IMR-90 (cell line): Measurements from ENCODE around the gene RARRES2. TPM values are rescaled to one million over a fixed set of nuclear protein-coding genes. Genes with fewer than 3 reads are reported as not detected.

Experiments
- ATAC-seq: fragments of 200-7000 bp; cut with Tn5 transposase; 2 replicates; pipeline ENCODE4 v1.9.1; 2020; ENCODE audit warnings: low read depth, mild to moderate bottlenecking, moderate library complexity
- BruUV-seq: library from RNA; stranded (reverse); fragments of 400-500 nt; replicated peaks from 2 replicates; lab custom pipeline; 2021; lab: Mats Ljungman, UMichigan
- CTCF ChIA-PET: fragments of 300-600 bp; formaldehyde crosslinking; extraction: SDS; loops from one replicate; lab custom pipeline; 2021; ENCODE audit warnings: antibody characterized with exemption; lab: Yijun Ruan, JAX
- POLR2A ChIA-PET: fragments of 300-600 bp; sonication (Branson Sonifier 250); formaldehyde crosslinking; loops from one replicate; lab custom pipeline; 2022; ENCODE audit warnings: antibody characterized with exemption; ENCODE audit not compliant: unreplicated experiment; lab: Charles Lee
- DNase-seq: peaks from one replicate; pipeline ENCODE4 v3.0.0; 2013
- H2AFZ ChIP-seq: replicated peaks from 2 replicates; pipeline ENCODE3; 2013; ENCODE audit warnings: low read length, mild to moderate bottlenecking; ENCODE audit not compliant: poor library complexity
- H2AK5ac ChIP-seq: 2 replicates; pipeline ENCODE4 v1.6.1; 2013; ENCODE audit warnings: low read depth, low read length, inconsistent platforms
- H2AK9ac ChIP-seq: replicated peaks from 2 replicates; pipeline ENCODE3; 2013; ENCODE audit warnings: mild to moderate bottlenecking, low read depth, low read length, moderate library complexity; ENCODE audit not compliant: poor library complexity
- H2BK120ac ChIP-seq: 2 replicates; pipeline ENCODE4 v1.6.1; 2013; ENCODE audit warnings: low read depth, low read length, inconsistent platforms
- H2BK15ac ChIP-seq: 3 replicates; pipeline ENCODE4 v1.6.1; 2013; ENCODE audit warnings: low read depth, low read length, inconsistent platforms
- H2BK20ac ChIP-seq: 2 replicates; pipeline ENCODE4 v1.6.1; 2013; ENCODE audit warnings: low read depth, mild to moderate bottlenecking, inconsistent platforms, low read length, moderate library complexity
- H2BK5ac ChIP-seq: 2 replicates; pipeline ENCODE4 v1.6.1; 2013; ENCODE audit warnings: mild to moderate bottlenecking, low read depth, low read length, inconsistent platforms; ENCODE audit not compliant: poor library complexity, severe bottlenecking
- H3K14ac ChIP-seq: replicated peaks from 2 replicates; pipeline ENCODE4 v1.6.1; 2013; ENCODE audit warnings: low read depth, low read length, inconsistent platforms
- H3K18ac ChIP-seq: 2 replicates; pipeline ENCODE4 v1.6.1; 2013; ENCODE audit warnings: low read depth, low read length, control low read depth
- H3K23ac ChIP-seq: 2 replicates; pipeline ENCODE4 v1.6.1; 2013; ENCODE audit warnings: low read depth, low read length, inconsistent platforms
- H3K27ac ChIP-seq: 2 replicates; pipeline ENCODE4 v1.5.1; 2013; ENCODE audit warnings: mild to moderate bottlenecking, control low read depth, low read length; ENCODE audit not compliant: insufficient read depth
- H3K27me3 ChIP-seq: 2 replicates; pipeline ENCODE4 v1.6.1; 2013; ENCODE audit warnings: low read length; ENCODE audit not compliant: control insufficient read depth, insufficient read depth
- H3K36me3 ChIP-seq: 2 replicates; pipeline ENCODE4 v1.6.1; 2013; ENCODE audit warnings: low read length, mixed read lengths; ENCODE audit not compliant: control insufficient read depth, insufficient read depth
- H3K4ac ChIP-seq: 2 replicates; pipeline ENCODE4 v1.6.1; 2013; ENCODE audit warnings: low read depth, low read length, inconsistent platforms
- H3K4me1 ChIP-seq: 2 replicates; pipeline ENCODE4 v1.6.1; 2013; ENCODE audit warnings: low read length, mixed read lengths; ENCODE audit not compliant: control insufficient read depth, insufficient read depth
- H3K4me2 ChIP-seq: 2 replicates; pipeline ENCODE4 v1.6.1; 2013; ENCODE audit warnings: low read depth, mild to moderate bottlenecking, control low read depth, low read length, moderate library complexity
- H3K4me3 ChIP-seq: 2 replicates; pipeline ENCODE4 v1.5.1; 2013; ENCODE audit warnings: low read depth, mild to moderate bottlenecking, control low read depth, low read length, moderate library complexity; ENCODE audit not compliant: insufficient read depth
- H3K56ac ChIP-seq: 2 replicates; pipeline ENCODE4 v1.6.1; 2013; ENCODE audit warnings: low read length, inconsistent platforms; ENCODE audit not compliant: insufficient read depth; ENCODE audit errors: extremely low read depth
- H3K79me1 ChIP-seq, 2 experiments: 2 replicates each; pipeline ENCODE4 v1.6.1; 2013; ENCODE audit warnings: low read length in 2 of 2, inconsistent platforms in 1 of 2, low read depth in 1 of 2
- H3K9ac ChIP-seq: 2 replicates; pipeline ENCODE4 v1.6.1; 2013; ENCODE audit warnings: low read depth, low read length, control low read depth
- H3K9me1 ChIP-seq: 2 replicates; pipeline ENCODE4 v1.6.1; 2013; ENCODE audit warnings: low read length, inconsistent platforms; ENCODE audit not compliant: insufficient read depth
- H3K9me3 ChIP-seq: 2 replicates; pipeline ENCODE4 v1.6.1; 2013; ENCODE audit warnings: low read length; ENCODE audit not compliant: control insufficient read depth, insufficient read depth
- H4K20me1 ChIP-seq: 2 replicates; pipeline ENCODE4 v1.6.1; 2013; ENCODE audit warnings: low read length, inconsistent platforms; ENCODE audit not compliant: insufficient read depth
- H4K5ac ChIP-seq: 2 replicates; pipeline ENCODE4 v1.6.1; 2013; ENCODE audit warnings: mild to moderate bottlenecking, low read depth, low read length, control low read depth
- H4K8ac ChIP-seq, 2 experiments: 2 replicates each; pipeline ENCODE4 v1.6.1; 2013; ENCODE audit warnings: low read depth in 2 of 2, low read length in 2 of 2, control low read depth in 1 of 2, inconsistent platforms in 1 of 2
- H4K91ac ChIP-seq: 2 replicates; pipeline ENCODE4 v1.6.1; 2013; ENCODE audit warnings: low read depth, low read length, inconsistent platforms; ENCODE audit not compliant: insufficient read depth
- CEBPB ChIP-seq: IDR thresholded peaks from 2 replicates; pipeline ENCODE4 v1.6.1; 2012; ENCODE audit warnings: low read depth, low read length, improper control_type of control experiment
- CHD1 ChIP-seq: IDR thresholded peaks from 2 replicates; pipeline ENCODE4 v1.6.1; 2012; ENCODE audit warnings: low read depth, low read length, improper control_type of control experiment
- ELK1 ChIP-seq: fragments of 150-350 bp; IDR thresholded peaks from 2 replicates; pipeline ENCODE4 v1.6.1; 2016; ENCODE audit warnings: low read depth, mild to moderate bottlenecking, low read length, moderate library complexity, borderline replicate concordance
- MAZ ChIP-seq: IDR thresholded peaks from 2 replicates; pipeline ENCODE4 v1.6.1; 2012; ENCODE audit warnings: low read depth, mild to moderate bottlenecking, low read length, improper control_type of control experiment, moderate library complexity, borderline replicate concordance
- POLR2A ChIP-seq: IDR thresholded peaks from 2 replicates; pipeline ENCODE4 v1.6.1; 2012; ENCODE audit warnings: mild to moderate bottlenecking, low read depth, low read length
- WGBS, 2 experiments: methylation state at CpG; one replicate each; pipeline versions ENCODE4 v1.1.5 to v1.1.7; 2013; ENCODE audit warnings: missing lambda C conversion rate in 2 of 2; ENCODE audit not compliant: insufficient read length in 1 of 2; ENCODE audit errors: extremely low coverage in 2 of 2; 5-methylcytosine and 5-hydroxymethylcytosine counted together
- dilution Hi-C: fragments of 300-500 bp; cut with HindIII; formaldehyde crosslinking; loops from one replicate; pipeline ENCODE4 v1.14.3; 2018; ENCODE audit warnings: low sequenced_read_pairs; ENCODE audit not compliant: unreplicated experiment
- in situ Hi-C: fragments of 300-500 bp; cut with MboI; formaldehyde crosslinking; loops from 3 replicates; pipeline ENCODE4 v1.14.3; 2019; ENCODE audit warnings: low sequenced_read_pairs, inconsistent platforms, mixed read lengths
- intact Hi-C: fragments of 100-400 bp; cut with micrococcal nuclease; formaldehyde crosslinking; loops from 2 replicates; pipeline ENCODE4 v1.10.0; 2022
- polyA plus RNA-seq, 3 experiments: library from polyadenylated mRNA; depleted of rRNA; stranded (reverse); fragments of >200 nt; gene quantifications; 2 replicates each; pipeline ENCODE4 v1.2.3, GENCODE V29; 2012; ENCODE audit warnings: low replicate concordance in 1 of 3
- total RNA-seq: library from RNA; depleted of rRNA; stranded (reverse); fragments of >200 nt; gene quantifications from 2 replicates; pipeline ENCODE4 v1.2.3, GENCODE V29; 2012

RARRES2 gene
- total and polyA plus RNA-seq, 2 of the 4 experiments (the other 2 are of a cell fraction) = 1.6 TPM; not detected in 1

DNA sequence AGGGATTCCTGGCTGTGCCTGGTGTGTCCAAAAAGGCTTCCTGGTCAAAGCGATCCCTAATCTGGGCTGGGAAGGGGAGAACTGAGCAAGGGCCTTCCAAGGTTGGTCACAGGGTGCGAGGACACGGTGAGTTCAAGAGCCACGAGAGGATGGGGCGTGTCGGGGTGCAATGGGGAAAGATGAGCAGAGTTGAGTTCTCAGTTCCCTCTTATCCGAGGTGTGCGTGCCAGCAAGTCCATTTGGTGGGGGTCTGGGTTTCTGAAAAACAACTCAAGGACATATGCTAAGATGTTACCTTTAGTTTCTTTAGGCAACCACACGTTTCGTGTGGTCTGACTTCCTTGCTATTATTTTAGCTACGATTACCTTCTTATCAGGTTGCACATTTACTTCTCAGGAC lies 39.0 kb upstream of the RARRES2 start:
- Histone ChIP-seq H4K8ac (peak overlapping the region in 1 of 2 experiments; percentile 93; a peak in 2 of 4 replicates), H2BK5ac (no peak overlapping the region), H3K9me1 (peaks cover 16% of the 10 kb centered on the region; the same call in 1 of the 2 replicates), H3K27me3 (no peaks in the 10 kb centered on the region), H2BK120ac (peak overlapping the region; percentile 32), H3K4ac (peak overlapping the region; percentile 67), H4K20me1 (peaks cover 7% of the 10 kb centered on the region; the same call in 1 of the 2 replicates), H3K4me2 (peak overlapping the region; percentile 94), H3K36me3 (peaks cover 2% of the 10 kb centered on the region; the same call in 1 of the 2 replicates), H3K14ac (peak overlapping the region; percentile 83), H3K56ac (no peak overlapping the region), H3K27ac (0 out of 2 replicates have a peak overlapping the region, but pooled peaks have one; percentile 15), H4K91ac (peak overlapping the region; percentile 91; the same call in 1 of the 2 replicates), H3K18ac (no peak overlapping the region), H3K9me3 (no peaks in the 10 kb centered on the region), H2AFZ (peak overlapping the region; percentile 74), H4K5ac (peak overlapping the region; percentile 30; the same call in 1 of the 2 replicates), H3K9ac (peak overlapping the region; percentile 96), H3K79me1 (peaks cover 21 to 50% of the 10 kb centered on the region in 2 experiments), H2BK20ac (no peak overlapping the region), H3K4me1 (peaks cover 10% of the 10 kb centered on the region), H2AK9ac (peak overlapping the region; percentile 12), H3K4me3 (no peak overlapping the region), H2AK5ac (peak overlapping the region; percentile 57), H3K23ac (peak overlapping the region; percentile 87), H2BK15ac (no peak overlapping the region; the same call in 2 of the 3 replicates)
- no TSS peak for BruUV-seq
- dilution Hi-C loops (no loop called here), intact Hi-C loops (no loop called here), in situ Hi-C loops (no loop called here)
- ATAC-seq = no peak
- CTCF ChIA-PET = interaction anchor here (0.5 kb wide), 1 partner anchor 898 kb away, joined by 4 read pairs; no protein-coding TSS in a partner anchor
- DNase-seq = no peak
- WGBS, 2 experiments = 81% methylated on average over 5 of the region's 11 CpGs; no CpG with 5 or more reads in 1 of the 2 experiments
- no peak for TF ChIP-seq ELK1
- TF ChIP-seq CHD1 = no peak
- no peak for TF ChIP-seq MAZ
- no peak for TF ChIP-seq POLR2A
- TF ChIP-seq CEBPB = no peak
- POLR2A ChIA-PET = no interaction called here
